ENCODE results near the gene KIF3B.

DNA sequence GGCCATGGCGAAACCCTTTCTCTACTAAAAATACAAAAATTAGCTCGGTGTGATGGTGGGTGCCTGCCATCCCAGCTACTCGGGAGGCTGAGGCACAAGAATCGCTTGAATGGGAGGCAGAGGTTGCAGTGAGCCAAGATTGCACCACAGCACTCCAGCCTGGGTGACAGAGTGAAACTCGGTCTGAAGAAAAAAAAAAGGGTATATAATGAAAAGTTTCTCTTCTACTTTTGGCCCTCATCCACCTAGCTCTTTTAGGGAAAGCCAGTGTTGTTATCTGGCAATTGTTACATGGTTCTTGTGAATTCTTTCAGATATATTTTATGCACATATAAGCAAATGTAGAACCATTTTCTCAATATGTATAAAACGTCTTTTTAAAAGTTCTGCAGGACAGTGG, 19.0 kb downstream of the KIF3B start:
- TF ChIP-seq CTCF (IDR thresholded peaks at IDR 0.05) (no peak), EZH2 (IDR thresholded peaks at IDR 0.05; ENCODE audit: borderline replicate concordance, insufficient read depth, low read depth, low read length, poor library complexity, severe bottlenecking) (no peak)

Measured in B cell (primary cell).